ENCODE results near the gene FTCD.

DNA sequence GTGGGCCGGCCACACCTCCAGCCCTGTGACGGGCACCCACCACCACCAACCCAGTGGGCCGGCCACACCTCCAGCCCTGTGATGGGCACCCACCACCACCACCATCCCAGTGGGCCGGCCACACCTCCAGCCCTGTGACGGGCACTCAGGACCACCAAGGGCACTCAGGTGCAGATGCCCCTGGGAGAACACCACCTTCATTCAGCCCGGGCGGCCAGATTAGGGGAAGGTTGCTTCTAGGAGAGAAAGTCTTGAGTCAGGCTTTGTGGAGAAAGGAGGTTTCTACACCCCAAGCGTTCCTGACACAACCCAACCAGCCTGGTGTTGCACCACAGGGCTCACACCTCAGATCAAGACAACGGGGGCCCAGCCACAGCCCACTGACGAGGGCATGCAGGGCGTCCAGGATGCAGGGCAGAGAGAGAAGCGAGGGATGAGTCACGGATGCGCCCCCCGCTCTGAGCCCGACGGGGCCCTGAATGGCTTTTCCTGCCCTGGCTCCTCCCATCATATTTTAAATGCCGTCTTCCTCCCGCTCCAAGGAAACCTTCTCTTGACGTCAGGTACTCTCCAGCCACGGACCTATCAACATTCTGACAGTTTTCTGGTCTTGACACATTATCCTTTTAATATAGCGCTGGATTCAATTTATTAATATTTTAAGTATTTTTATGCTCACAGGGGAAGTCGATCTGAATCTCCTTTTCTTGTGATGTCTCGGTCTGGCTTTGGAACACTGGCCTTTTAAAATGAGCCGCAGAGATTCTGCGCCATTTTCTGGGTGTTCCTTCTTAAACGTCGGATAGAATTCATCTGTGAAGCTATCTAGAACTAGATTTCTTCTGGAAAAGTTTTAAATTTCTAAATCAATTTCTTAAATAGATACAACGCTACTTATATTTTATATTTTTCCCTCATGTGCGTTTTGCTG, 29.5 kb upstream of the FTCD start:
- TF ChIP-seq, protein P1, sequence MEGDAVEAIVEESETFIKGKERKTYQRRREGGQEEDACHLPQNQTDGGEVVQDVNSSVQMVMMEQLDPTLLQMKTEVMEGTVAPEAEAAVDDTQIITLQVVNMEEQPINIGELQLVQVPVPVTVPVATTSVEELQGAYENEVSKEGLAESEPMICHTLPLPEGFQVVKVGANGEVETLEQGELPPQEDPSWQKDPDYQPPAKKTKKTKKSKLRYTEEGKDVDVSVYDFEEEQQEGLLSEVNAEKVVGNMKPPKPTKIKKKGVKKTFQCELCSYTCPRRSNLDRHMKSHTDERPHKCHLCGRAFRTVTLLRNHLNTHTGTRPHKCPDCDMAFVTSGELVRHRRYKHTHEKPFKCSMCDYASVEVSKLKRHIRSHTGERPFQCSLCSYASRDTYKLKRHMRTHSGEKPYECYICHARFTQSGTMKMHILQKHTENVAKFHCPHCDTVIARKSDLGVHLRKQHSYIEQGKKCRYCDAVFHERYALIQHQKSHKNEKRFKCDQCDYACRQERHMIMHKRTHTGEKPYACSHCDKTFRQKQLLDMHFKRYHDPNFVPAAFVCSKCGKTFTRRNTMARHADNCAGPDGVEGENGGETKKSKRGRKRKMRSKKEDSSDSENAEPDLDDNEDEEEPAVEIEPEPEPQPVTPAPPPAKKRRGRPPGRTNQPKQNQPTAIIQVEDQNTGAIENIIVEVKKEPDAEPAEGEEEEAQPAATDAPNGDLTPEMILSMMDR (IDR thresholded peaks at IDR 0.05 in 8 of 11, conservative IDR thresholded peaks at IDR 0.05 in 3 of 11) = no peak
- TF ChIP-seq POLR2A (IDR thresholded peaks at IDR 0.05) (no peak), POLR2AphosphoS5 (IDR thresholded peaks at IDR 0.05) (peak; percentile 37 to 73 (median 62))
